GM19023 (cell line): ENCODE data around the gene RSAD2.

Experiments used
- ATAC-seq: cut with Tn5 transposase; IDR thresholded peaks from one replicate; pipeline ENCODE4 v1.9.1; 2021; ENCODE audit warnings: mild to moderate bottlenecking, moderate library complexity; ENCODE audit not compliant: unreplicated experiment

Gene RSAD2

DNA sequence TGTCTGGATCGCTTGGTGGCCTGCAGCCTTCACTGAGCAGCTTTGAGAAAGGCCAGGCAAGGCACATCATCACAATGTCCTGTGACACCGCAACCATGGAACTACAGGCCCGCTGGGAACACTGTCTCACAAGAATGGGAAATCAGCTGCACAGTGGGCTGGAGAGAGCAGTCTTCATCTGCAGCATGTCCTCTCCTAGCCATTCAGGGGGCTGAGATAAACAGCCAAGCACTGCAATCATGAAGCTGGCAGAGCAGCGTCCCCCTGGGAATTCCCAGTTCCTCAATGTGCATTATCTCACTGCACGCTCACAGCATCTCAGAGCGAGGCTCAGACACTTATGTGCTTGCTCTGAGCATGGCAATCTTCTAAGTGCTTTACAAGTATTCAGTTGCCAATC lies 13.8 kb upstream of the RSAD2 start:
- no peak for ATAC-seq

DNA sequence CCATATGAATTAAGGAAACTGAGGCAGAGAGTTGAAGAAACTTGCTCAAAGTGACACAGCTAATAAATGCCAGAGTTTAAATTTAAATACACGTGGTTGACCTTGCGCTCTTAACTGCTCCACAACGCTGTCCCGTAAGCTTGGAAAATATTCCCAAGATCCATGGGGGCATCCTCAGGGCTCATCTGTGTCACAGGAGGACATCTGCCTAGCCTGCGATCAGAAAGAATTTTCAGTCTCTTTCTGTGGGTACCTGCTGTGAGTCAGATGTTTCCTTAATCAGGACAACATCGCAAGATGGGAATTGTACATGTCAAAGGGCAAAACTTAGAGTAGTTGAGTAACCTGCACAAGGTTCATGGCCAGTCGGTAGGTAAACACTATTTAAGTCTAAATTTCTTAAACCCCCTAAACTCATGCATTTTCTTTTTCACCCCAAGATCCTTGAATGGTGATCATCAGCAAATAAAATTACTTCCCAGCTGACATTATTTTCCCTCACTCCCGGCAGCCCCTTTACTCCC lies 13.3 kb upstream of the RSAD2 start:
- ATAC-seq, result no peak

DNA sequence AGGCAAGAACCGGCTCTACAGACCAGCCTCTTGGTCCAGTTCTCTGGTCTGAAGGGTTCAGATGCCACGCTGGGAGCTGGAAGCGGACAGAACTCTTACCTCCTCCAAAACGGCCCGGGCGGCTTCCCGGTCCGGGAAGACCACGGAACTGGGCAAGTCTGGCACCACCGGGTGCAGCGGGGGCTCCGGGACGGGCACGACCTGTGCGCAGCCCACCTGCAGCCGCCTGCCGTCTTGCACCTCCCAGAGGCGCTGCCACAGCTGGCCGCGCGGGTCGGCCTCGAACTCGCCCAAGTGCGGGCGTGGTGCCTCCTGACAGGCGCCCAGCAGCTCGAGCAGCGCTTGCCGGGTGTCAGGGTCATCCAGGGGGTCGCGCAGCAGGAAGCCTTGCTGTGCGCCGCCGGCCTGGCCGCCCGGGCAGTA lies 12.6 kb upstream of the RSAD2 start:
- ATAC-seq, result peak; percentile 18

DNA sequence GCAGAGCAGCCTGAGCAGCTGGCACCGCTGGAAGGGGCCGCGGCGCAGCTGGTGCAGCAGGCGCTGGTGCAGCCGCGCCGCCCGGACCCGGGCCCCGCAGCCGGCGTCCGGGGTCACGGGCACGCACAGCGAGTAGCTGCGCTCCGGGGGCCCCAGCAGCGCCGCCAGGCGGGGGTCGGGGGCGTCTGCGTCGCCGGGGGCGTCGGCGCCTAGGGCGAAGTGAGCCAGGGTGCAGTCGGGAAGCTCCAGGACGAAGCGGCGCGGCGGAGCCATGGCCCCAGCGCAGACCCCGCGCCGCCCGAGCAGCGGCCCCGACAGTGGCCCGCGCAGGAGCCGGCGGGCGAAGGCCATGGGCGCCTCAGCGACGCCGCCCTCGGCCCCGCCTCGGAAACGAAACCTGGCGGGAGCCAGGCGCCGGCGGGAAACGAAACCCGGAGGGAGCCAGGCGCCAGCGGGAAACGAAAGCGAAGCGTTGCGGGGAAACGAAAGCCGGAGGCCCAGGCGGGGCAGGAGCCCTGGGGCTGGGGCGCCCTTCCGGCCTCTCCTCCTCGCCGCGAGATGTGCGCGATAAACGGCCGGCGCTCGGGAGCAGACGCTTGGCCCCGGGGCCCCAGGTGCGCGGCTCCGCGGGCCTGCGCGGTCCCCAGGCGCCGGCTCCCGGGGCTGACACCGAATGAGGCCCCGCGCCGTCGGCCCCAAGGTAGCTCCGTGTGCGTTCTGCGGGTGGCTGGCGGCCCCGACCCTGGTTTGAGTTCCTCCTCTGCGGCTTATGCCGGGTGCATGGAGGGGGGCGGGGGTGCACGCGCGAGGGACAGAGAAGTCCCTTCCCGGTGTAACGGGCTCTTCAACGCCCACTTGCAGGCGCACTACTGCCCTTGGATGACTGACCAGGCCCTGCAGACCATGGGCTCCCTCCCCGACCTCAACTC lies 12.0 kb upstream of the RSAD2 start, which contains the start of gene CMPK2:
Gene CMPK2, minus strand, starts transcription at position 562 of the 929 bp plus-strand sequence. Its CDS starts 211 bp downstream, at position 351.
- peak; percentile 76 for ATAC-seq

DNA sequence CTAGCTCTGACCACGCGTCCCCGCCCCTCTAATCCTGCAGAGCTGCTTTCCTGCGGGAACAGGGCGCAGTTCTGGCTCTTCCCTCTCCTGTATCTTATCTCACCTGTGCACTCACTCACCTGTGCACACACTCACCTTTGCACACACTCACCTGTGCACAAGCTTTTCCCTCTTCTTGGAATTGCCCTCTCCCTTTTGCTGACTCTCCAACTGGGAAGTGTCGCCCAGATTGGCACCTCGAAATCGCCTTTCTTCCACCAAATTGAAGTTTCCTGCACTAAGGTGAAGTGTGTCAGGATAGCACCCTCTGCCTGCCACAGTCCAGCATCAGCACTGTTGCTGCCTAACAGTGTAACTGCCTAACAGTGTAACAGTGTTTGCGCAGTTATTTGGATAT lies 11.3 kb upstream of the RSAD2 start:
- peak; percentile 25 for ATAC-seq

DNA sequence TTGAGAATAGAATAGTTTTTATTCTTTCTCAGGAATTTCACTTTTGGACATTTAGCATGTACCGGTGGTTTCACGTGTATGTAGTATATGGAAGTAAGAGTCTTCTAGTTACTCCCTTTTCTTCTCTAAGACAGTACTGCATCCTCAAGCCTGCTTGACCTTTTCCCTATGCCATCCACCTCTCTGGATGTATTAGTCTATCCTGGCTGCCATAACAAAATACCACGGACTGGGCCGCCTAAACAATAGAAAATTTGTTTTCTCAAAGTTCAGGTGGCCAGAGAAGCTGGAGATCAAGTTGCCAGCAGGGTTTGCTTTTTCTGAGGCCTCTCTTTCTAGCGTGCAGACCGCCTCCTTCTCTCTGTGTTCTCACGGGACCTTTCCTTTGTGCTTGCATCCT lies 10.6 kb upstream of the RSAD2 start:
- no peak for ATAC-seq

DNA sequence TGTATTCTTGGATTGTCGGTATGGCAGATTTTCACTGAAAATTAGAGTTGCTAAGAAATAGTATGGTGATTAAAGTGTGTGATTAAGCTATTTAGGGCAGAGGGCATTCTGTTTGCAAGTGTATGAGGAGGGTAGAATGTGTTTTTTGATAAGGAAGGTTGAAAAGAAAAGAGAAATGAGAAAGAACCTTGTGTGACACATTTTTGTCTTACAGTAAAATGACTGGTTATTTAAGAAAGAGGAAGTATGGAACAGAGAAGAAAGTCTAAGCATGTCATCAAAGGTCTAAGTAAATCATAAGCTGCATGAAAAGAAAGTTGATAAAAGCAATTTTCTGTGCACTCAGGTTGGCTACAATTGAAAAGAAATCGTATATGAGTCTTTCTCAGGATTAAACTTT lies 5.2 kb upstream of the RSAD2 start:
- no peak for ATAC-seq

DNA sequence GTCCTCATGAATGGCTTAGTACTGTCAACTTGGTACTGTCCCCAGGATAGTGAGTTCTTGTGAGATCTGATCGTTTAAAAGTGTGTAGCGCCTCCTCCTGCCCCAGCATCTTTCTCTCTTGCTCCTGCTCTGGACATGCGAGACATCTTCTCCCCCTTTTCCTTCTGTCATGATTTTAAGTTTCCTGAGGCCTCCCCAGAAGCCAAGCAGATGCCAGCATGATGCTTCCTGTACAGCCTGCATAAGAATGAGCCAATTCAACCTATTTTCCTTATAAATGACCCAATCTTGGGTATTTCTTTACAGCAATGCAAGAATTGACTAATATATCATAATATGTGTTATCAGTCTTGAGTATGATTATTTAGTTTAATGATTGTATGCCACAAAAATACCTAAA lies 3.5 kb upstream of the RSAD2 start:
- no peak for ATAC-seq

DNA sequence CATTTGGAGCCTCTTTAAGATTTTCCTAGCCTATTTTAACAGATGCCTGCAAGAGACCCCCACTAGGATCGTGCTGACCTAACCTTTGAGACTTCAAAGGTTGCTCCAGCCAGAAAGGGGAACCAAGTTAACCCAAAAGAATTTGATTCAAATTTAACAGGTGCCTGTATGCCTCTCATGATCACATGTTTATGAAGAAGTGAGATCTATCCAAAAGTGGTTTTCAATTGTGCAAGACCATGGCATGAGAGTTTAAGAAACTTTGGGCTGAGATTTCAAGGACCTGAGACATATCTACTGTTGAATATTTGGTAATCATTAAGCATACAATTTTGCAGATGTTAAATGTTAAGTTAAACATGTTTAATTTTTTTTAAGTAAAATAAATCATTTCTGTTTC lies 1.3 kb upstream of the RSAD2 start:
- ATAC-seq, result no peak

DNA sequence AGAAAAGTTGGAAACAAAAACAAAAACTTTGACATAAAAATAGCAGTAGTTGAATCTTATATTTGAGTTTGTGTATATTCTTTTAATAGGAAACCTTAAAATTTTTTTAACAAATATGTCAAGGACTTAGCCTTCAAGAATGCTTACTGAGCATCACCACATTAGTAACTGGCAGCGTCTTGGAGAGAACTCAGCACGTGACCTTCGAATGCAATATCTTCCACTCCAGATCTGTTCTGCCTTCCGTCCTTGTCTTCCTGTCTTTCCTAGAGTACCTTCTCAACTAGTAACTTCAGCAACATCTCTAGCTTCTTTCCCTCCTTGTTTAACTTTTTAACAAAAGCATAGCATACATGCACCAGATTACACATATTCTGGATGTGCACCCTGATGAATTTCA lies 972 bp downstream of the RSAD2 start:
- ATAC-seq, result no peak

DNA sequence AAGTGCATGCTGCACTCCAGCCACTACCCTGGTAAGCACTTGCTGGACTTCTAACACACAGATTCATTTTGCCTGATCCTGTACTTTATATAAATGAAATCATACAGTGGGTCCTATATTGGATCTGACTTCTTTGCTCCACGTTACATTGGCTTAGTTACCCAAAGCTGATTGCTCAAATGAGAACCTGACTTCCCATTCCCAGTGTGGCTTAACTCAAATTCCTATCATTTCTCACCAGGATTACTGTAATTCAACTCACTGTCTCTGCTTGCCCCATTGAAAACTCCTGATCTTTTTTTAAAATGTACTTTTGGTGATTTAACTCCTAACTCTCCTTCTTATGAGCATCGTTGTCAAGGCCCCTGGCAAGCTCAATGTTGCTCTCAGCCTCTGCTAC lies 1.4 kb downstream of the RSAD2 start:
- no peak for ATAC-seq

DNA sequence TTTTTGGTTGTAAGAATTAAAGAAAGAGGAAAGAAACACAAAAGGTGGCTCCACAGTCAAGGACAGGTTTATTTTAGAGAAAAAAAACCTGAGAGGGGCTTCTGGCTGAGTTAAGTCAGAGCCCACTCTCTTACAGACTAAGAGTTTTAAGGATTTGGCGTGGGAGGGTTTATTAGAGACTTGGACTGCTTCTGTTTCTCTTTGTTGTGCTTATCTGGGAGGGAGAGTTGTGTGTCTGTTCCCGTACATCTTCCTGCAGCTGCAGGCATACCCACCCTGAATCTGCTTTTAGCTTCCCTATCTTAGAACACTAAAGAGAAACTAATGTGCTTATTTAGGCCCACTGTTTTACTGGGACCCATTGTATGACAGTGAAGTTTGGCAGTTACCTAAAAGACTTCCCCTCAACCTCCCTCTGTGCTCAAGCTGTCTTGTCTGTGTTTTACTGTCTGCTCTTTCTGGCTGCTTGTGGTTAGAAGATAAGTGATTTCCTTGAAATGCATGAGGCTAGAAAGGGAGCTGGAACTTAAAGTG lies 2.7 kb downstream of the RSAD2 start:
- ATAC-seq, result no peak

DNA sequence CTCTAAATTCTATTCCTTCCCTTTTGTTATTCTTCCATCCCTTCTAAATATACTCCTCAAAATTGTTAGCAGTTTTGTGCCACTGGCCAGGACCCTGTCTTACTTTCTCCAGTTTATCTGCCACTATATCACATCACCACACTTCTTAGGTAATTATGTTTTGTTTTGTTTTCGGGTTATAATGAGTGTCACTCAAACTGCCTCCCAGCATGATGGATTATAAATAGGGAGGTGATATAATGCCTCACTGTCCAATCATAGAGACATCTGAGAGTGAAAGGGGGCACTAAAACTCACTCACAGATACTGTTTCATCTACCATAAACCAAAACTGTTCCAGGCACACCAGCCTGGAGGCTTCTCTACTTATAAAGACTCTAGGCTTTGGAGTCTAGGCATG lies 3.5 kb downstream of the RSAD2 start:
- ATAC-seq, result no peak

DNA sequence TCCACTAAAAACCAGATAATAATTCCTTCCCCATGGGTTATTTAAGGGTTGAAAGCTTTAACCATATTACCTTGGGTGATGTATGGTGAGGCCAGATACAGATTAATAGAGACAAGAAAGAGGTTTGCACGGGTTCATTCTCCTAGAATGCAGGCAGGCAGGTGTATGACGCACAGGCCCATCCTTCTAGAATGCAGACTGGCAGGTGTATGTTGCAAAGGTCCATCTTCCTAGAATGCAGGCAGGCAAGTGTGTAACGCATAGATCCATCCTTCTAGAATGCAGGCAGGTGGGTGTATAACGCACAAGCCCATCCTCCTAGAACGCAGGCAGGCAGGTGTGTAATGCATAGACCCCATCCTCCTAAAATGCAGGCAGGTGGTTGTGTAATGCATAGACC lies 3.9 kb downstream of the RSAD2 start:
- no peak for ATAC-seq

DNA sequence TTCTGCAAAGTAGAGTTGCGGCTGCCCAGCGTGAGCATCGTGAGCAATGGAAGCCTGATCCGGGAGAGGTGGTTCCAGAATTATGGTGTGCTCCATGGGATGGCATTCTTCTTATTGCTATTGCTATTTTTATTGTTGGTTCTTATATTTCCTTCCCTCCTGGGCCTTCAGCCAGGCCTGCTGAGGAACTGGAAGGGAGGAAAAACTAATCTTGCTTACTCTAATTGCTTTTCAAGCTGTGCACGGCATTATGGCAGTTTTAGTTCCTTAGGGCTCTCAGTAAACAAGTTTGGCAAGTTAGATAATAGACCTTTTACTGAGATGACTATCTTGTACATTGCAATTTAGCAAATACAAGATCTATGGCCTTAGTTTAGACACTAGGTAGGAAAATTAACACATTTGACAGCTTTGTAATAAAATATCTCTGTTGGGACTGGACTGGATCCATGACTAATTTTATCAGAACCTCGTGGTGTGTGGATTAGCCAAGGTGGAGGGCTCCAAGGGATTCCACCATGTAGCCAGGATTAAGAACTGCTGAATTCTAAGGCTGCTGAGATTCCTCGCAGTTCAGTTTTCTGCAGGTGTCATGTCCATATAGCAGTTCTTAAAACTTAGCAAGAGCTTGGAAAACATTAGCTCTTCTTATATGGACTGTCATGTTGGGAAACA lies 6.0 kb downstream of the RSAD2 start:
- ATAC-seq, result no peak

DNA sequence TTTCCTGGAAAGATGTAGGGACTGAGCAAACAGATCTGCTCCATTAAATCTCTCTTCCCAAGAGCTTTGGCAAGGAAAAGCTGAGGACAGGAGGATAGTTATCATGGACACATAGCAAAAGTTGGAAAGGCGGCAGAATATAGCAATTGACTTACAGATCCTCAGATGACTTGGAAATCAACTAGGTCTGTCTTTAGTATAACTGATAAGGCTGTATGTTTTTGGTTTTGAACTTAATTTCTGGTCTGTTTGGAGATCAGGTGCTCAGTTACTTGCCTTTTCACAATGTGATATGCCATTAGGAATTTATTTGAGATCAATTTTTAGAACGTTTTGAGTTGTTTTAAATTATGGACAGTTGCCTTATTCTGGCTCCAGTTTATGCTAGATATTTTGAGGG lies 8.0 kb downstream of the RSAD2 start:
- no peak for ATAC-seq

DNA sequence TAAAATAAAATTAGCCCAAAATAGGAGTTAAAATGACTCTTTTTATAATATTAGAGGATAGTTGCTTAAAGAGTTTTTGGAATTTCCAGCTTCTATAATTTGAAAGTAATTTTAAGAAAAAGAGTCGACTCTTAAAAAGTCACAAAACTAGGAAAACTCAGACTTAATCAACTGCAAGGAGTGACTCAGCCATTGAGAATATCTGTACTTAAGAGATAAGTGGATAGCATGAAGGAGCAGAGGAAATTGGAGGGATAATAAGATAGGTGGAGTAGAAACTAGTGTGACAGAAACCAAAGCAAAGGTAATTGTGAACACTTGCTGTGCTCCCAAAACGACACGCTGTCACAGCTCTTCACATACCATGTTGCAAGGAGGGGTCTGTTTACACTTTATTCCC lies 8.4 kb downstream of the RSAD2 start:
- ATAC-seq, result no peak

DNA sequence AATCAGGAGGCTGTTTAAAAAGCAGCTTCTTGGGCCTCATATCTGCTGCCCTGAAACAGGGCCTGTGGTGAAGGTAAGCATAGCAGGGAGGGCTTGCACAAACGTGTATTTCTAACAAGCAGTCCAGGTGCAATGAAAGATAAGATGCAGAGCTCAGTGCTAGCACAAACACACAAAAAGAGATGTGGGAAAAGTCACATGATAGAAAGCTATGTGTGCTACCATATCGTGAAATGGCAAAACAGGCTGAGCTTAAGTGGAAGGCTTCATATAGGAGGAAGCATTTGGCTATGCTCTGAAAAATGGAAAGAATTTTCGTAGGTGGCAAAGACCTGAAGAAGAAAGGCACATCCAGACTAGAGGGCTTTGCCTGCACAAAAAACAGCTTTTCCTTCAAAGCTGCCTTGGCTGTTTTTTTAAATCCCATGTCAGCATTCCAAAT lies 10.2 kb downstream of the RSAD2 start:
- ATAC-seq, result no peak

DNA sequence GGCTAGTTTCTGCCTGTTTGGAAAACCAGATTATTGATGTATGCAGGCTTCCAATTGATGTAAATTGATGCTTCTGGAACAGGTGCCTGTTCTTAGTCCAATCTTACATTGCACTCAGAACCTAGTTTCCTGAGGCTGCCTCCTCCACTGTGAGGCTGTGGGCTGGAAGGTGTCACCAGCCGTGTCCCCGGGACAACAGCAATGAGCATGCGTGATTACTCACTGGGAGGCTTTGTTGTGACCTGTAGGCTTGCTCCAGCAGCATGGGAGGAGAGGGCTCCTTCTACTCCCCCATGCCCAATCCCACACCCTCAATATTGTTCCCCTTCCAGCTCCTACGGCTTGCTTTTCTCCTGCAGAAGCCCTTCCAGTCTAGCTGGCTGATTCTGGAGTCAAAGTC lies 11.1 kb downstream of the RSAD2 start:
- ATAC-seq, result no peak

DNA sequence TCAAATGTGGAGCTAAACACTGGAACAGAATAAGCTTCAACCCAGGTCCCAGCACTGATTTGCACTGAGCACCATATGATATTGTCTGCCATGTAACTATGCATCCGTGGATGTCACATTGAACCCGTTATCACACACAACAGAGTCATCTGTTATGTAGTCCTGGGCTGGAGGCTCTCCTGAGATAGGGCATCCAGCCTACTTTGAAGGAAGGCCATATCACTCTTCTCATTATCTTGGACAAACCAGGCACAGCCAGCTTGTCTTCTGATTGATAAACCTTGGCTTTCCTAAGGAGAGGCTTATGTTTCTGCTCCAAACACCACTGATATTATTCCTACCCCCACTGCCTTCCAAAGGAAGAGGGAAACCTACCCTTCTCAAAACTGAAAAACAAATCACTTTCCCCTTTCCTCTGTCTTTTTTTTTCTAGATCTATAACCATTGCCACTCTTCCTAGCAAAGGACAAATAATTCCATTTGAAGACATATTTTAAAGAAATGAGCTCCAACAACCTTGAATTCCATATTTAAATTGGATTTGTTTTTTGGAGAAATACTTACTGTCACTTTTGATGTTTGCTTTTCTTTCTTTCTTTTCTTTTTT lies 16.4 kb downstream of the RSAD2 start:
- no peak for ATAC-seq
